Measurements from ENCODE around the gene KLHDC3. TPM values are rescaled to one million over a fixed set of nuclear protein-coding genes. Genes with fewer than 3 reads are reported as not detected.

KLHDC3 gene
- total RNA-seq, 2 donors from 2014 or later = 64.0 to 65.6 TPM

DNA sequence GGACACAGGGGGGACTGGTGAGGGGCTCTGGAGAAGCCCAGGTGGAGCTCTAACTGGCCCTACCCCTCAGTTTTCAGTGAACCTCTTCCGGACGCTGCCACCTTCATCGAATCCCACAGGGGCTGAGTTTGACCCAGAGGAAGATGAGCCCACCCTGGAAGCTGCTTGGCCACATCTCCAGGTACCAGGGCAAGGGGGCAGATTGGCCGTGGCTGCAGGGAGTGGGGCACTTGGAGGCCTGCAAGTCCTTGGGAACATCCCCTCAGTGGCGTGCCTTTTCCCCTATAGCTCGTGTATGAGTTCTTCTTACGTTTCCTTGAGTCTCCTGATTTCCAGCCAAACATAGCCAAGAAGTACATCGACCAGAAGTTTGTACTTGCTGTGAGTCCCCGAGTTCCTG, 6.9 kb upstream of the KLHDC3 start:
- Mint-ChIP-seq H3K27me3 (no peaks in the 10 kb centered on the region), H3K9me3 (no peaks in the 10 kb centered on the region), H3K27ac (no peak overlapping the region), H3K36me3 (ENCODE audit: low read depth) (peaks cover 74% of the 10 kb centered on the region), H3K4me3 (no peak overlapping the region), H3K4me1 (peaks cover 12% of the 10 kb centered on the region)
- ATAC-seq (replicated peaks) = no peak

DNA sequence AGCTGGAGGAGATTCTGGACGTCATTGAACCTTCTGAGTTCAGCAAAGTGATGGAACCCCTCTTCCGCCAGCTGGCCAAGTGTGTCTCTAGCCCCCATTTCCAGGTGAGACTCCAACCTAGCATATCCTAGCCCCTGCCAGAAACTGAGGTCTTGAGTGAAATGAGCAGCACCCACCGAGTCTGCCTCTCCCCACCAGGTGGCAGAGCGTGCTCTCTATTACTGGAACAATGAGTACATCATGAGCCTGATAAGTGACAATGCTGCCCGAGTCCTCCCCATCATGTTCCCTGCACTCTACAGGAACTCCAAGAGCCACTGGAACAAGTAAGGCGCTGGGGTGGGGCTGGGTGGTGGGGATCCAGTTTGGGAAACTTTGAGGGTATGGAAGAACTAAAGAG, 4.9 kb upstream of the KLHDC3 start:
- peak overlapping the region; percentile 48 for H3K27ac Mint-ChIP-seq
- H3K9me3 Mint-ChIP-seq = no peaks in the 10 kb centered on the region
- H3K4me3 Mint-ChIP-seq = no peak overlapping the region
- H3K36me3 Mint-ChIP-seq (ENCODE audit: low read depth) = peaks cover 94% of the 10 kb centered on the region
- no peaks in the 10 kb centered on the region for H3K27me3 Mint-ChIP-seq
- no peak for ATAC-seq (replicated peaks)
- peaks cover 25% of the 10 kb centered on the region for H3K4me1 Mint-ChIP-seq

DNA sequence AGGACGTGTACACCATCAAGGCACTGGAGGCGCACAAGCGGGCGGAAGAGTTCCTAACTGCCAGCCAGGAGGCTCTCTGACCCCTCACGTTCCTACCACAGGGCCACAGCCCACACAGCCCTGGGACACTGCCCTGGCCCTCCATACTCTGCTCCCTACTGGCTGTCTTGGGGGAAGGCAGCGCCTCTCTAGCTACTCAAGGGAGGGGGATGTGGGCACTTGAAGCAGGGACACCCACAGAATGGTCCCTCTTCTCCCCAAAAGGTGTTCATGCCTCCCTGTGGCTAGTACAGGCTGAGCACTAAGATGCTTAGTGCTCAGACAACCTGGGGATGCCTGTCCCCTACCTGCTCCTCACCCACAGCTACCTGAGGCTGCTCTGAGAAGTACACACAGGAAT, 2.8 kb upstream of the KLHDC3 start:
- no peaks in the 10 kb centered on the region for H3K9me3 Mint-ChIP-seq
- peak overlapping the region; percentile 96 for H3K27ac Mint-ChIP-seq
- H3K4me3 Mint-ChIP-seq = peak overlapping the region; percentile 94
- H3K4me1 Mint-ChIP-seq = peaks cover 36% of the 10 kb centered on the region
- ATAC-seq (replicated peaks) = no peak
- H3K27me3 Mint-ChIP-seq = no peaks in the 10 kb centered on the region
- H3K36me3 Mint-ChIP-seq (ENCODE audit: low read depth) = peaks cover 92% of the 10 kb centered on the region

DNA sequence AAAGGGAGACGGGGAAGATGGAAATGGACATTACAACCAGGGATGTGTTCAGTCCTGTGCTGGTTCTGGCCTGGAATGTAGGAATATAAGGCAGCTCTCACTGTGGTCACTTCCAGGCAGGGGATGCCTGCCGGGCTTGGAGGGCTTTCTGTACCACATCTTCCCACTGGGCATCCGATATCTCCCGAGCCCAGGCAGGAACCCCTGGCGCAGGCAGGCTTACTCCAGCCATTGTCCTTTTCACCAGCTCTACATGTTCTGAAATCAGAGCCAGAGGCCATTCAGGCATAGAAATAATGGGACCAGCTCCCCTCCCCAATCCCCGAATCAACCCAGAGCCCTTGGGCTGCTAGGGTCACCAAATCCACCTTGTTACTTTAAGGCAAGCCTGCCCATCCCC, 1.7 kb upstream of the KLHDC3 start:
- Mint-ChIP-seq H3K27me3 (no peaks in the 10 kb centered on the region), H3K4me1 (peaks cover 37% of the 10 kb centered on the region), H3K9me3 (no peaks in the 10 kb centered on the region), H3K27ac (peak overlapping the region; percentile 96), H3K36me3 (ENCODE audit: low read depth) (peaks cover 92% of the 10 kb centered on the region), H3K4me3 (peak overlapping the region; percentile 94)
- no peak for ATAC-seq (replicated peaks)

DNA sequence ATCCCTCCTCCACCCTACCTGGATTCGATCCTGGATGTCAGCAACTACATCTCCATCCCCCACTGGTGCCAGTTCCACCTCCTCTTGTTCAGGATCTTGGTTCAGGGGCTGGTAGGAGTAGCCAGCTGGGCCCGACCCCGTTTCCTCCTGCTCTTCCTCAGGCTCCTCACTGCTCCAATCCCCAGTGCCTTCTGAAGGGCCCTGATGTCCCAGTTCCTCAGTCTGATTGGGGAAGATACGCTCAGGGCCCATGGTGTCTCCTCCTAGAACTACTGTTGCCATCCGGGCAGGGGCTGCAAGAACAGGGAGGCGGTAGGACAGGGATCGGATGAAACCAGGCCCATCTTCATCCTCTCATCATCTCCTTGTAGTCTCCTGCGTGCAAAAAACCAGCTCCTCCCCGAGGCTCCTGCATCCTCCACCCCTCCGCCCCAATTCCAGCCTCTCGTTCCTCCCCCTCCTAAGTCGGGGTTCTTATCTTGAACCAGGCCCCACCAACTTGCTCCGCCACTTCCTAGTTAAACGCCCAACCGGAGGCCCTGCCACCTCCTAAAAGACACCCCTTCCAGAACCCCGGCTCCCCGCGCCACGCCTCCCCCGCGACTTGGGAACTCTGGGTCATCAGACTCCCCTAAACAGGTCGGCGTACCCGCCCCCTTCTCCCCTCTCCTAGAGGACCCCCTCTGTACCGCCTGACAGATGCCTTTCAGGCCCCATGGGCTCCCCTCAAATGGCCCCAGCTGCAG, 779 bp upstream of the KLHDC3 start:
- peak; percentile 43 for ATAC-seq (replicated peaks)
- peaks cover 92% of the 10 kb centered on the region for H3K36me3 Mint-ChIP-seq (ENCODE audit: low read depth)
- peak overlapping the region; percentile 94 for H3K4me3 Mint-ChIP-seq
- no peaks in the 10 kb centered on the region for H3K27me3 Mint-ChIP-seq
- H3K27ac Mint-ChIP-seq = peak overlapping the region; percentile 96
- no peaks in the 10 kb centered on the region for H3K9me3 Mint-ChIP-seq
- H3K4me1 Mint-ChIP-seq = peaks cover 37% of the 10 kb centered on the region

DNA sequence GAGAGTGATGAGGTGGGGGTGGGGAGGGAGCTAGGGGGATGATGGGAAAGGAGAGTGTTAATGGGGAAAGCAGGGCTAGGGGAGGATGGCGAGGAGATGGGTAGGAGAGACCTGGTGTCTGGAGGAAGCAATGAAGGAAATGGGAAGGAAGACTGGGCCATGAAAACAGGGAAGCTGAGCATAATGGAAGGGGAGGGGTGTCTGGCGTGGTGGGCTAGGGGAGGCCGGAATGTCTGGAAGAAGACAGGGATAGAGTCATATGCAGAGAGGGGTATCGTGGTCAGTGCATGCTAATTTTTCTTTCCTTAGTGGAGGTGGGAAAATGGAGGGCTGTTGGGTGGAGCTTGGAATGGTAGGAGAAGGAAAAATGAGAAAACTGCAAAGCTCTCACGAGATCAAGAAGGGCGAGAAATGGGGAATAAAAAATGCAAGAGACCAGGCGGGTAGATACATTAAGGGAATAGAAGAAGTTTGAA, 423 bp downstream of the KLHDC3 start:
- no peak for ATAC-seq (replicated peaks)
- Mint-ChIP-seq H3K27ac (peak overlapping the region; percentile 96), H3K9me3 (no peaks in the 10 kb centered on the region), H3K4me1 (peaks cover 37% of the 10 kb centered on the region), H3K4me3 (peak overlapping the region; percentile 94), H3K27me3 (no peaks in the 10 kb centered on the region), H3K36me3 (ENCODE audit: low read depth) (peaks cover 92% of the 10 kb centered on the region)

DNA sequence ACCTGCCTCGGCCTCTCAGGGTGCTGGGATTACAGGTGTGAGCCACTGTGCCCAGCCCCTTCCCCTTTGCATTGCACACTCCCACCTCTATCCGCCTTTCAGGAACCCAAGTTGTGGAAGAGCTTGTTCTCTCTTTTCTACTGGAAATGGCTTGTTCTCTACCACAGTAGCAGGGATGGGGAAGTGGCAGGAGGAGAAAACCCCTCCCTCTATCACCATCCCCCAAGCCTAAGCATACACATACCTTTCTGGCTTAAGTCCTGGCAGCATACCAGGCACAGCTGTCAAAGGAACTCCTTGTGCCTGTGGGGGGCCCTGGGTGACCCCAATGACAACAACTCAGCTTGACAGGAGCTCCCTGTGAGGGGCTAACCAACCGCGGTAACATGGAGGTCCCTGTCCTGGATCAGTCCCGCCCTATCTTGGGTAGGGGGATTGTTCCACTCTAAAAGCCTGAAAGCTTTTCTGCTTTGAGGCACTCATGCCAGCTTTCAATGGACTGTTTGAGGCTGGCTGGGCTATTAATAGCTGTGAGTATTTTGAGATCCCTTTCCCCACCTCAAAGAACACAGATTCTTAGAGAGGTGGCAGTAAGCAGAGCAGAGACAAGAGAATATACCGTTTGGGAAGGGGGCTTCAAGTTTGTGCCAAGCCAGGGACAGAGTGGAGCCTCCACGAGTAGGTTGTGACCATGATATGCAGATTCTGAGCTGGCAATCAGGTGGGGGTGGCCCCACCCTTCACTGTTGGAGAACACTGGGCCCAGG, 2.3 kb downstream of the KLHDC3 start:
- peak overlapping the region; percentile 58 for H3K27ac Mint-ChIP-seq
- H3K9me3 Mint-ChIP-seq = no peaks in the 10 kb centered on the region
- H3K36me3 Mint-ChIP-seq (ENCODE audit: low read depth) = peaks cover 85% of the 10 kb centered on the region
- peak overlapping the region; percentile 94 for H3K4me3 Mint-ChIP-seq
- H3K27me3 Mint-ChIP-seq = no peaks in the 10 kb centered on the region
- peaks cover 32% of the 10 kb centered on the region for H3K4me1 Mint-ChIP-seq
- no peak for ATAC-seq (replicated peaks)

DNA sequence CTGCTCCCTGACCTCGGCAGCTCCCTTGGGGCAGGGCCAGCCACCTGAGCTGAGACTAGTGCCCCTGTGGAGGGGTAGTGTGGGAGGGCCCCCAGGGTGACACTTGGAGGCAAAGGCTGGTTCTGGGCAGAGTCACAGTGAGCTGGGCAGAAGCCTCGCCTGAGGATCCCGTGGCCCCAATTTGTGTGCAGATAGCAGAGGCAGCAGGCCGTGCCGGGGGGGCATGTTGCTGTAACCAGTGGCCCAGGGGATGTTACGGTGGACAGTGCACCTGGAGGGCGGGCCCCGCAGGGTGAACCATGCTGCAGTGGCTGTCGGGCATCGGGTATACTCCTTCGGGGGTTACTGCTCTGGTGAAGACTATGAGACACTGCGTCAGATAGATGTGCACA, 2.9 kb downstream of the KLHDC3 start:
- Mint-ChIP-seq H3K9me3 (no peaks in the 10 kb centered on the region), H3K4me1 (peaks cover 26% of the 10 kb centered on the region), H3K27ac (peak overlapping the region; percentile 34), H3K4me3 (no peak overlapping the region), H3K27me3 (no peaks in the 10 kb centered on the region), H3K36me3 (ENCODE audit: low read depth) (peaks cover 79% of the 10 kb centered on the region)
- no peak for ATAC-seq (replicated peaks)

DNA sequence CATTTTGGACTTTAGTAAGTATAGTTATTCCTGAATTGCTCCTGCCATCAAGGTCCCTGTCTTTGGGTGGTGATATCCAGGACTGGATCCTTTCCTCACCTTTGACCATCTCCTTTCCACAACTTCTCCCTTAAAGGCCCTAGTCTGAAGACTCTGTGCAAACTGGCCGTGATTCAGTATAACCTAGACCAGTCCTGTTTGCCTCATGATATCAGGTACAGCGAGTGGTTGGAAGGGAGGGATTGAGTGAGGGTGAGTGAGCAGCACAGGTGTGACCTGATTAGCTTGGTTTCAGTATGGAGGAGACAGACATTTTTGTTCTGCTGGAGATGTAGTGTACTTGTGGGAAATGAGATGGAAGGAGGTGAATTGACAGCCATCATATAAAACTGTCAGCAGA, 5.1 kb downstream of the KLHDC3 start:
- H3K27ac Mint-ChIP-seq = no peak overlapping the region
- no peak overlapping the region for H3K4me3 Mint-ChIP-seq
- no peaks in the 10 kb centered on the region for H3K9me3 Mint-ChIP-seq
- H3K27me3 Mint-ChIP-seq = no peaks in the 10 kb centered on the region
- H3K36me3 Mint-ChIP-seq (ENCODE audit: low read depth) = peaks cover 65% of the 10 kb centered on the region
- H3K4me1 Mint-ChIP-seq = peaks cover 16% of the 10 kb centered on the region
- no peak for ATAC-seq (replicated peaks)

DNA sequence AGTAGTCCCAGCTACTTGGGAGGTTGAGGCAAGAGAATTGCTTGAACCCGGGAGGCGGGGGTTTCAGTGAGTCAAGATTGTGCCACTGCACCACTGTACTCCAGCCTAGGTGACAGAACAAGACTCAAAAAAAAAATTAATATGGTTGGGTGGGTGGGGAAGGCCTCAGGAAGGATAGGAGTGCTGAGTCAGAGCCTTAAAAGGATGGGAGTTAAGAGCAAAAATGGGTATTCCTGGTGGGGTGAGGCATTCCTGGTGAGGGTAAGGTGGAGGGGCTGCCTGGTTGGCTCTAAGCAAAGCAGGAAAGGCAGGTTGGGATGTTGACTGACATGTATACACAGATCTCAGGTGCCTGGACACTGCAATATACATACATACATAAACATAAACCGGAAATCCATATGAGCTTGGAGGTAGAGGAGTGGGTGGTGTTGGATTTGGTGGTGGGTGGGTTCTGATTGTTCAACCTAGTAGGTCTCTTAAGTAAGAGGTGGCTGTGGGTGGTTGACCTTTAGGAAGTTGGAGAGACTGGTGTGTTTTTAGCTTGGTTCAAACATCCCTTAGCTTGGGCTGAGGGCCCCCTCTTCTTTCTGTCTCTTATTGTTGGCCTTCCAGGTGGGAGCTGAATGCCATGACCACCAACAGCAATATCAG, 6.1 kb downstream of the KLHDC3 start:
- Mint-ChIP-seq H3K4me3 (peak overlapping the region; percentile 86), H3K4me1 (peaks cover 17% of the 10 kb centered on the region), H3K36me3 (ENCODE audit: low read depth) (peaks cover 68% of the 10 kb centered on the region)

DNA sequence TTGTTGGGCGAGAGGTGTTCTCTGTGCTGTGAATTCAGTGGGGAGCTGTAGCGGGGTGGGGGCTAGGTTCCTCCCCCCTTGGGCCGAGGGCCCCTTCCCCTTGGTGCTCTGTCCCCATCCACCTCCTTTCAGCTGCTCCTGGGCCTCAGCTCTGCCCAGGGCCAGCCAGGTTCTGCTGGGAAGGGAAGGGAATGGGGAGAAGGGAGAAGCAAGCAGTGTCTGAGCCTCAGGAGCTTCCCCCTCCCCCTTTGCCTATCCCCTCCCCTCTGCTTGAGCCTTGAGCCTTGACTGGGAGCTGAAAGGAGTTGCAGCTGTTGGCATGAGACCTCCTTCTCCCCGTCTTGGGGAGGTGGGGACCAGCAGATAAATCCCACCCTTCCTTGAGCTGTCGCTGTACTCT, 6.8 kb downstream of the KLHDC3 start:
- peak; percentile 3 for ATAC-seq (replicated peaks)
- Mint-ChIP-seq H3K27ac (peak overlapping the region; percentile 85), H3K36me3 (ENCODE audit: low read depth) (peaks cover 74% of the 10 kb centered on the region), H3K27me3 (no peaks in the 10 kb centered on the region), H3K4me3 (peak overlapping the region; percentile 86), H3K9me3 (no peaks in the 10 kb centered on the region), H3K4me1 (peaks cover 16% of the 10 kb centered on the region)

More for the DNA sequence above, 6.1 kb downstream of the KLHDC3 start:
- H3K9me3 Mint-ChIP-seq = no peaks in the 10 kb centered on the region
- no peak for ATAC-seq (replicated peaks)
- H3K27me3 Mint-ChIP-seq = no peaks in the 10 kb centered on the region
- no peak overlapping the region for H3K27ac Mint-ChIP-seq

DNA sequence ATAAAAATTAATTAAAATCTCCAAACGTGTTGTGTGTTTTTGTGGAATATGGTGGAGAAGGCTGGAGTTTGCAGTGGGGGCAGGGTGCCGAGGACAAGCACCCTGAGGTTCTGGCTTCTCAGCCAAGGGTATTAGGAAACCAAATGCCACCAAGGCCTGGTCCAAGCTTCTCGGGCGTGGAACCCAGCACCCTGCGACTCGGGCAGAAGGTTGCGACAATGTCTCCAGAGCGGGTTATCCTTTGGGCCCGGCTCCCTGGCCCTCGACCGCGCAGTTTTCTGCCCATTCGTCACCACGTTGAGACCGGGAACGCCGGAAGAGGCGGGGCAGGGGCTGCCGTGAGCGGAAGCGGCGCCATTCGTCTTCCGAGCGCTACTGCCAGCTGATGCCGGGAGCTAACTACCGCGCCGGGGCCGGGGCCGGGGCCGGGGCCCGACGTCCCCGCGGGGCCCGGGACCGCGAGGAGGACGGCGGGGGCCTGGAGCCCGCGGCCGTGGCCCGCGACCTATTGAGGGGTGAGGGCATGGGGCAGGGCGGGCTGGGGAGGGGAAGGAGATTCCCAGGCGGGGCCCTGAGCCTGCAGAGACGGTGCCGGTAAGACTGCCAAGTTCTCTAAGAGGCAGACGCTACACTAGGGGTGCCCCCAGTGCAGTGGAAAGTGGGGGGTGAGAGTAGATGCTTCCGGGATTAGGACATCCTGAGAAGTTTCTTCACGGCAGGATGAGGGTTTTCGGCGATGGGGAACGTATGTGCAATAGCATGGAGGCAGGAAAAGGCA, 7.4 kb downstream of the KLHDC3 start, which contains the start of gene RRP36:
RRP36 (plus strand) TSS at position 354 of the 778 bp plus-strand sequence; CDS start at position 386, 32 bp downstream.
- Mint-ChIP-seq H3K9me3 (no peaks in the 10 kb centered on the region), H3K36me3 (ENCODE audit: low read depth) (peaks cover 74% of the 10 kb centered on the region), H3K27me3 (no peaks in the 10 kb centered on the region), H3K4me3 (peak within 1 kb of the TSS; percentile 86), H3K4me1 (peaks cover 12% of the 10 kb centered on the region), H3K27ac (peak within 1 kb of the TSS; percentile 85)
- peak; percentile 93 for ATAC-seq (replicated peaks)

DNA sequence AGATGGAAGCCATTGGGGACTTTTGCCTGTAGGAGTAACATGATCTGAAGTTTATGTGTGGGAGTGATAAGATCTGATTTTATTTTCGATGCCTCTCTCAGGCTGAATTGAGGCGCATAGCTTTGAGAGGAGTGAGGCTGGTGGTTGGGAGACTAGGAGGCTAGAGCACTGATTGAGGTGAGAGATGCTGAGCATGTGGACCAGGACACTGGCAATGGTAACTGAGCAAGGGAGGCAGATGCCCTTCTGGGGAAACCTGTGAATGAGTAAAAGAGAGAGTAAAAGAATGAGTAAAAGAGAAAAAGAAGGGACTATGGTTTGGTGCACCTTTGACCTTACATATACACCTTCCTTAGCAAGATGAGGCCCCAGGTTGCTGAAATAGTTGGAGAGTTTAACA, 10.4 kb downstream of the KLHDC3 start:
- peak overlapping the region; percentile 12 for H3K4me3 Mint-ChIP-seq
- peaks cover 16% of the 10 kb centered on the region for H3K4me1 Mint-ChIP-seq
- H3K27me3 Mint-ChIP-seq = no peaks in the 10 kb centered on the region
- peak; percentile 25 for ATAC-seq (replicated peaks)
- peaks cover 74% of the 10 kb centered on the region for H3K36me3 Mint-ChIP-seq (ENCODE audit: low read depth)
- H3K9me3 Mint-ChIP-seq = no peaks in the 10 kb centered on the region
- peak overlapping the region; percentile 40 for H3K27ac Mint-ChIP-seq

DNA sequence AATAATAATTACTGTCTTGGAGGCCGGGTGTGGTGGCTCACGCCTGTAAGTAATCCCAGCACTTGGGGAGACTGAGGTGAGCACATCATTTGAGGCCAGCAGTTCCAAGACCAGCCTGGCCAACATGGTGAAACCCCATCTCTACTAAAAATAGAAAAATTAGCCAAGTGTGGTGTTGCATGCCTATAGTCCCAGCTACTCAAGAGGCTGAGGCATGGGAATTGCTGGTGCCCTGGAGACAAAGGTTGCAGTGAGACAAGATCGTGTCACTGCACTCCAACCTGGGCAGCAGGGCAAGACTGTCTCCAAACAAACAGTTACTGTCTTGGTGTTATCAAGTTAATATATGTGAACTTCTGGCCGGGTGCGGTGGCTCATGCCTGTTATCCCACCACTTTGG, 12.3 kb downstream of the KLHDC3 start:
- Mint-ChIP-seq H3K36me3 (ENCODE audit: low read depth) (peaks cover 80% of the 10 kb centered on the region), H3K9me3 (no peaks in the 10 kb centered on the region), H3K4me3 (no peak overlapping the region), H3K27me3 (no peaks in the 10 kb centered on the region), H3K4me1 (peaks cover 16% of the 10 kb centered on the region), H3K27ac (peak overlapping the region; percentile 26)
- ATAC-seq (replicated peaks) = no peak

All from activated T-helper 17 cell treated with anti-CD3 and anti-CD28 coated beads, Interleukin-2, amount 50 U/mL, for 72 hours (primary cell).